HG02642 (cell line): ENCODE data around the gene DOCK1.

Source experiments
- ATAC-seq: cut with Tn5 transposase; IDR thresholded peaks from one replicate; pipeline ENCODE4 v1.9.1; 2021; ENCODE audit warnings: mild to moderate bottlenecking; ENCODE audit not compliant: unreplicated experiment, poor library complexity

Gene DOCK1

GRCh38 chr10:127067542-127068194 lies 162.4 kb downstream of the DOCK1 start:
- no peak for ATAC-seq

- ATAC-seq = no peak
Measured at GRCh38 chr10:127068485-127068884, 163.3 kb downstream of the DOCK1 start.

- no peak for ATAC-seq
Measured at GRCh38 chr10:127069436-127069835, 164.2 kb downstream of the DOCK1 start.

DNA sequence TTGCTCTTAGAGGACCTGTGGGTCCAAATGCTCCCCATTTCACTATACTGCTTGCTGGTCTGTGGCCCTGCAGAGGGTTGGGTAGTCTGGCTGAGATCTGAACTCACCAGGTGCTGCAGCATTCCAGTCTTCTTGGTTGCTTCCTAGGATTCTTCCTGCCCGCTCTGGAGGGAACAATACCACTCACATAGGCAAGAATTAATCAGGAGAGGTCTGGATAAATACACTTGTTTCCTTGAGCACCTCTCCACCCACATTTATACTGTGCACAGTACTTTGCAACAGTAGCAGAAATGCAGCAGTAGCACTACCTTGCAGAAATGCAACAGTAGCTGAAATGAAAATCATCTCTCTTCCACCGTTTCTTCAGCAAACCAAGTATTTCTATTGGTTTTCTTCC lies 165.9 kb downstream of the DOCK1 start:
- ATAC-seq = no peak

DNA sequence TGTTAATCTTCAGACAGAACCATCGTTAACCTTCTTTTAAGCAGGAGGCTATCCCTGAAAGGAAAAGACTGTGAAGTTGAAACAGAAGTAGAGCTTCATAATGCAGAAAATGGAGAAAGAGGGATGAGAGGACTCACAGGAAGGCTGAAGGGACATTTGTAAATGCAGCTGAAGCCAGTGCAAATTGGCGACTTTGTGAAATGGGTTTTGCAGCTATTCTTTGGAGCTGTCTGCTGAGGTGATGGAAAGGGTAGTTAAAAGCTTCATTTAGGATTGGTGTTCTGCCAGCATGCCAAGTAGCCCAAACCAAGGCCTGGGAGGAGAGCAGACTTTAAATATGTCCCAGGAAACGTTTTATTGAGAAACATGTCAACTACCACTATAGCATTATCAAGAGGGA lies 168.4 kb downstream of the DOCK1 start:
- ATAC-seq = no peak

GRCh38 chr10:127079392-127079791 lies 174.2 kb downstream of the DOCK1 start:
- no peak for ATAC-seq

- no peak for ATAC-seq
Measured at GRCh38 chr10:127080317-127080716, 175.1 kb downstream of the DOCK1 start.

- ATAC-seq = no peak
Measured at GRCh38 chr10:127081851-127082345, 176.7 kb downstream of the DOCK1 start.

- no peak for ATAC-seq
Measured at GRCh38 chr10:127082651-127083050, 177.4 kb downstream of the DOCK1 start.

- ATAC-seq = no peak
Measured at GRCh38 chr10:127085957-127086356, 180.7 kb downstream of the DOCK1 start.

DNA sequence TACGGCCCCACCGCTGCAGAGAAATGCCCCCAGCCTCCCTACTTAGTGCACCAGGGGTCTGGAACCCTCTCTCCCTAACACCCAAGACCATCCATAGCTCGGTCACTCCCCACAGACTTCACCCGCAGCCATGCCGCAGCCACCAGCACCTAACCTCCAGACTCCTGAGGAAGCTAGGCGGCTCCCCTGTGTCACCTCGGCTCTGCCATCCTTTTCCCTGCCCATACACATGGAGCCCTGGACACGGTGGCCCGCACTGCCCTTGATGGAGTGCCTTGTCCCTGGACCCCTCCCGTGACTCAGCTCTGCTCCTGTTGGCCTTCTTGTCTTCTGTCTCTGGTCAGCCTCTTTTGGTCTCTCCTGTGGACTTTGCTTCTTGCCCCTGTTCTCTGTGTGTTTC lies 183.7 kb downstream of the DOCK1 start:
- ATAC-seq = no peak

DNA sequence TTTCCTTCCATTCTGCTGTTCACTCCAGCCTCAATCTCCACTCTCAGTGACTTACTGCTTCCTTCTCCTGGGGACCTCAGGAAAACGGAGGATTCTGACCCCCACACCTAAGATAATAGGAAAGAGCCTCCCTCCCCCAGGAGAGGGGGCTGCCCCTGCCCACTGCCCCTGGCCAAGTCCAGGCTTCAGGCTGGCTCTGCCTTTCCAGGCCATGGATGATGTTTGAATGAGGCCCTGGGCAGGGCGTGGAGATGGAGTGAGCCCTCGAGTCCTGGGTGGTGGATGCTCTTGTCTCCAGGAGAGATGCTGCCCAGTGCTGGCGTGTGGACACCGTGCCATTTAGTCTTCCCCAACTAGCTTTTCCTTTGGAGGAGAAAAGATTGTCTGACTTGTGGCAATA lies 184.2 kb downstream of the DOCK1 start:
- ATAC-seq = no peak

DNA sequence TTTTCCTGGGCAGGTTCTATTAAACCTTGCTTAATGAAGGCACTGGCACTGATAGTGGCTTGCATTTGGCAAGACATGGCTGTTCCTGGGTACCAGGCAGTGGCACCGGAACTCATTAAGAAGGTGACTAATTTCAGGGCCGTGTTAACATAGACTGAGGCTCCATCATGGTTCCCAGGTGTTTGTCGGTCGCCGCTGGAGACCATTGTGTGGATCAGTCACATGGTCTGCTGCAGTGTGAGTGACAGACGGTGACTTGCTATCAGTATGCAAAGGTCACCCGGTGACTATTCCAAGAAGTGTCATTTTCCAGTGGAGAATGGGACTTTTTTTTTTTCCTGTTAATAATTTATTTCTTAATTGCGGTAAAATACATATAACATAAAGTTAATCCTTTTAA lies 184.9 kb downstream of the DOCK1 start:
- ATAC-seq = no peak

- no peak for ATAC-seq
Measured at GRCh38 chr10:127091354-127091753, 186.1 kb downstream of the DOCK1 start.

DNA sequence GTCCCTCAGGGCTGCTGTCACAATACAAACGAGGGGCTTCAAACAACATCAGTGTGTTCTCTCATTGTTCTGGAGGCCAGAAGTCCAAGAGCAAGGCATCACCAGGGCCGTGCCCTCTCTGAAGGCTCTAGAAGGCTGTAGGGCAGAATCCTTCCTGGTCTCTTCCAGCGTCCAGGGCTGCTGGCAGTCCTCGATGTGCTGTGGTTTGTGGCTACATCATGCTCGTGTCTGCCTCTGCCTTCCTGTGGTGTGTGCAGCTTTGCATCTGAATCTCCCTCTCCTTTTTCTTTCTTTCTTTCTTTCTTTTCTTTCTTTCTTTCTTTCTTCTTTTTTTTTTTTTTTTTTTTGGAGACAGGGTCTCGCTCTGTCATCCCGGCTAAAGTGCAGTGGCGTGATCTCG lies 187.7 kb downstream of the DOCK1 start:
- no peak for ATAC-seq

GRCh38 chr10:127094984-127095383 lies 189.8 kb downstream of the DOCK1 start:
- no peak for ATAC-seq

GRCh38 chr10:127100983-127101615 lies 195.9 kb downstream of the DOCK1 start:
- no peak for ATAC-seq

DNA sequence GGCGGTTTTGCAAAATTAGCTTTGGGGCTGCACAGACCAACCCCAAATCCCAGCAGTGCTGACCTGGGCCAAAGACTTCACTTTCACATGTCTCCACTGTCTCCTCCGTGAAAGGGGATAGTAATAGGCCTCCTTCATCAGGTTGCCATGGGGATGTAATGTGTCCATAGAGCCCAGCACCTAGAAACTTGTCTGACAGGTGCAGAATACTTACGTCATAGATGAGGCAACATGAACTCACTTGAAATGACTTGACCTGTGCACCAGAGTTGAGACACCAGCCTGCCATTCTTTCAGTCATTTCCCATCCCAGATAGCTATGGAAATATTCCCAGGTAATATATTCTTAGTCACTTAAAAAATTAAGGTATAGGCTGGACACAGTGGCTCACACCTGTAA lies 196.9 kb downstream of the DOCK1 start:
- ATAC-seq = no peak

GRCh38 chr10:127115100-127115499 lies 209.9 kb downstream of the DOCK1 start:
- ATAC-seq = no peak

DNA sequence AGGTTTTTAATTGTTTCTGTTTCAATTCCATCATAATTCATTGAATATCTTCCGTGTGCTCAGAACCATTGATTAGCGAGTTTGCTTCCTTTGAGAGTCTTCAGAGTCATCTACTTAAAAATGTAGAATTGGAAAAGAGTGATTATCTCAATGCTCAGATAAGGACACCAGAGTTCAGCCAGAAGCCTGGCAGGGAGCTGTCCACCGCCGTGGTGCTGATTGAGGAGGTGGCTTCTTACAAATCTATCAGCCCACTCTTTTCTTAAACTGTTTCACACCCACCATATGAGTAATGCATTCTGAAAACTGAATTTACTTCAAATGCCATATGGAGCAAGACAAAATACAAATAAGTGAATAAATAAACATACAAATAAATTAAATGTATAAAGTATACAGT lies 211.9 kb downstream of the DOCK1 start:
- no peak for ATAC-seq

GRCh38 chr10:127118034-127118433 lies 212.8 kb downstream of the DOCK1 start:
- no peak for ATAC-seq

DNA sequence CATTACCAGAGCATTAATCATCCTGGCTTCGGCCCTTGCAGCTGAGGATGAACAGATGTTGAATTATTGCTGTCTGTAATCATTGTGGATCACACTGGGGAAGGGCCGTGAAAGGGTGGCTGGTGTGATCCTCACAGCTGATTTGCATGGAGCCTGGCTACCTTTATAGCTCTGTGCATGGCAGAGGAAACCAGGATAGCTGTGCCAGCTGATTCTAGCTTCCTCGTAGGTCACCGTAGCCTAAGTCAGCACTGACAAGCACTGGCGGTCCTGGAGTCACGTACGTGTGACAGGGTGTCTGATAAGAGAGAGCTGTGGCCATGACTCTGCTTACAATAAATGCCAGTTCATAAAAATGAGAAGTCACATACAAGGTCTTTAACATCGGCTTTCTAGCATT lies 214.7 kb downstream of the DOCK1 start:
- no peak for ATAC-seq
